GM19023 (cell line): ENCODE measurements around the gene DIAPH3.

Experiments
- ATAC-seq: cut with Tn5 transposase; IDR thresholded peaks from one replicate; pipeline ENCODE4 v1.9.1; 2021; ENCODE audit warnings: mild to moderate bottlenecking, moderate library complexity; ENCODE audit not compliant: unreplicated experiment

Gene DIAPH3

DNA sequence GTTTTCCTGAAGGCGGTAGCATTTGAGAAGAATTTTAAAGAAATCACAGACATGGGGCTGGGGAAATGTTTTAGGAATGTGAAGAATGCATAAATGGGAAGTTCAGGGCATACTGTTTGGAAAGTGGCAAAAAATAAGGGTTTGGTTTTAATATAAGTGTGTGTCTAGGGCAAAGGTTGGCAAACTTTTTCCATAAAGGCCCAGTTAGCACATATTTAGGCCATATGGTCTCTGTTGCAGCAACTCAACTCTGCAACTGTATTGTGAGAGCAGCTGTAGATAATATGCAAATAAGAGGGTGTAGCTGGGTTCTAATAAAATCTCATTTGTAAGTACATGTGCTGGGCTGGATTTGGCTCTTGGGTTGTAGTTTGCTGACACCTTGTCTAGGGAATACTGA lies 521.9 kb downstream of the DIAPH3 start:
- no peak for ATAC-seq

GRCh38 chr13:59641261-59641660 lies 522.5 kb downstream of the DIAPH3 start:
- no peak for ATAC-seq

- ATAC-seq: no peak
Observed at GRCh38 chr13:59638404-59638803, 525.3 kb downstream of the DIAPH3 start.

DNA sequence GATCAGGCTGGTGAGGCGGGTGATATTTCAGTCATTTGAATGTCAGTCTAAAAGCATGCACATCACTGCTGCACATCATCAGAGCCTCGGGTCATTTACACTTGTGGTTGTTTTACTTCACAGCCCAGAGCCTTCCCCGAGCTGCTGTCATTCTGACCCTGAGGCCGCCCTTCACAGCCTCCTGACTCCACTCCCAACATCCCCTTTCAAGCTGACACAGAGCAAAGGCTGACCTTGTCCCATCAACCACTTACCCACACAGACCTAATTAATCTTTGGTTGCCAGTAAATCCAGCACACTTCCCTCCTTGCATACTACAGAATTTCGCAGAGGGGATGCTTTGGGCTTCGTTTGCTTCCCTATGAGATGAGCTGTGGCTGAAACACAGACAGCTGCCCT lies 528.1 kb downstream of the DIAPH3 start:
- no peak for ATAC-seq

DNA sequence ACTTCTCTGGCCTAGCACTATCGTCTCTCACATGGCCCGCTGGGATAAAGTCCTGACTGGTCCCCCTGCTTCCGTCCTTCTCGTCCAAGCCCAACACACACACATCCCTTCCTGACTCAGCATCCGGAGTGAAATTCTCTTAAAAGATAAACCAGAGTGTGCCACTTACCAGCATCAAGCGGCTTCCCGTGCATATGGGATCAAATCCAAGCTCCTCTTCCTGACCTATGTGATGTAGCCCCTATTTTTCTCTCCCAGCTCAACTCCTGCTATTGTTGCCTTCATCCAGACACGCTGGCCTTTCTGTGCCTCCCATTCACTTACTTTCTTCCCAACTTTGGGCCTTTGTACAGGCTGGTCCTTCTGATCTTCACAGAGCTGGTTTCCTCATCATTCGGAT lies 530.4 kb downstream of the DIAPH3 start:
- no peak for ATAC-seq

DNA sequence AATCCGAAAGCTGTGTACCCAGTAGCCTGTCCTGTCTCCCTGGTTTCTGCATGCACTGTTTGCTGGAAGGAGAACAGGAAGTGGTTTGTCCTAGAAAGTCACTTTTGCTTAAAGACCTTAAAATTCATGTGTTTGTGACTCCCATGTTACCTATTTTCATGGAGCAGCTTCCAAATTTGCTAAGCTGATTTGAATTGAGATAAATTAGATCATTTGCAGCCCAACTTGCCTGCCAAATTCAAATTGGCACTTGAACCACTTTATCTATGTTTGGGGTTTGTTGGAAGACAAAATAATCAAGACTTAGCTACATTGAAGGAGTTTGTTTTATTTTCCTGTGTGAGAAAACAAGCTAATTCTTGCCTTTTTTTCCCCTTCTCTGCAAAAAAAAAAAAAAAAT lies 532.5 kb downstream of the DIAPH3 start:
- no peak for ATAC-seq

GRCh38 chr13:59625111-59625510 lies 538.6 kb downstream of the DIAPH3 start:
- ATAC-seq: no peak

GRCh38 chr13:59623206-59623915 lies 540.4 kb downstream of the DIAPH3 start:
- ATAC-seq: no peak

GRCh38 chr13:59621773-59622172 lies 542.0 kb downstream of the DIAPH3 start:
- no peak for ATAC-seq
